22Rv1 (cell line): Measurements from ENCODE around the gene RPL10.

ENCODE experiments used
- ZFX ChIP-seq: fragments of 450-650 bp; IDR thresholded peaks from 2 replicates; pipeline ENCODE4 v1.6.1; 2017; ENCODE audit warnings: antibody characterized with exemption, borderline replicate concordance
- TF ChIP-seq, protein P1 (sequence below): fragments of 450-650 bp; IDR thresholded peaks from 2 replicates; pipeline ENCODE4 v1.5.1; 2017; ENCODE audit warnings: mild to moderate bottlenecking

DNA sequence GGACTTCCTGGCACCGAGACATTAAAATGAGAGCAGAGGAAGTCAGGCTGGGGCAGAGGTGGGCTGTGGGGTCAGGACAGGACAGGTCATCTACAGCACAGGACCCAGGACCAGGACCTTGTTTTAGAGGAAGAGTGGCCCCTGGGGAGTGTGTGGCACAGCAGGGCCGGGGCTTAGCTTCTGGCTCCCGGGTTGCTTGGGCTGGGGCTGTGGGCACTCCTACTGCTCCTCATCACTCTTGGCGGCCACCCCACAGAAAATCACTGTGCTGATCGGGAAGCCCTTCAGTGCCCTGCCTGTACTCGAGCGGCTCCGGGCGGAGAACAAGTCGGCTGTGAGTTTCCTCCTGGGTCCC lies 22.2 kb downstream of the RPL10 start:
- TF ChIP-seq, protein P1, sequence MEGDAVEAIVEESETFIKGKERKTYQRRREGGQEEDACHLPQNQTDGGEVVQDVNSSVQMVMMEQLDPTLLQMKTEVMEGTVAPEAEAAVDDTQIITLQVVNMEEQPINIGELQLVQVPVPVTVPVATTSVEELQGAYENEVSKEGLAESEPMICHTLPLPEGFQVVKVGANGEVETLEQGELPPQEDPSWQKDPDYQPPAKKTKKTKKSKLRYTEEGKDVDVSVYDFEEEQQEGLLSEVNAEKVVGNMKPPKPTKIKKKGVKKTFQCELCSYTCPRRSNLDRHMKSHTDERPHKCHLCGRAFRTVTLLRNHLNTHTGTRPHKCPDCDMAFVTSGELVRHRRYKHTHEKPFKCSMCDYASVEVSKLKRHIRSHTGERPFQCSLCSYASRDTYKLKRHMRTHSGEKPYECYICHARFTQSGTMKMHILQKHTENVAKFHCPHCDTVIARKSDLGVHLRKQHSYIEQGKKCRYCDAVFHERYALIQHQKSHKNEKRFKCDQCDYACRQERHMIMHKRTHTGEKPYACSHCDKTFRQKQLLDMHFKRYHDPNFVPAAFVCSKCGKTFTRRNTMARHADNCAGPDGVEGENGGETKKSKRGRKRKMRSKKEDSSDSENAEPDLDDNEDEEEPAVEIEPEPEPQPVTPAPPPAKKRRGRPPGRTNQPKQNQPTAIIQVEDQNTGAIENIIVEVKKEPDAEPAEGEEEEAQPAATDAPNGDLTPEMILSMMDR: no peak
- TF ChIP-seq ZFX: no peak
